HG02970 (cell line): Measurements from ENCODE around the gene SSUH2.
"Not testable (repeated sequence)": the region's sequence is repeated elsewhere in the genome, so short reads cannot be mapped to it uniquely, and the experiment has no call there.

Source experiments
- ATAC-seq: cut with Tn5 transposase; IDR thresholded peaks from one replicate; pipeline ENCODE4 v1.9.1; 2021; ENCODE audit warnings: mild to moderate bottlenecking, moderate library complexity, moderate number of reproducible peaks; ENCODE audit not compliant: unreplicated experiment, low FRiP score

Gene SSUH2, protein sequence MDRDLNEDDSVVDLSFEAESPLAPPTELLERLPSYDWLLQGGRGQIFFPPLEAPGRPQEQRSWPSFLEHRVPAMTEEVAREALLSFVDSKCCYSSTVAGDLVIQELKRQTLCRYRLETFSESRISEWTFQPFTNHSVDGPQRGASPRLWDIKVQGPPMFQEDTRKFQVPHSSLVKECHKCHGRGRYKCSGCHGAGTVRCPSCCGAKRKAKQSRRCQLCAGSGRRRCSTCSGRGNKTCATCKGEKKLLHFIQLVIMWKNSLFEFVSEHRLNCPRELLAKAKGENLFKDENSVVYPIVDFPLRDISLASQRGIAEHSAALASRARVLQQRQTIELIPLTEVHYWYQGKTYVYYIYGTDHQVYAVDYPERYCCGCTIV

DNA sequence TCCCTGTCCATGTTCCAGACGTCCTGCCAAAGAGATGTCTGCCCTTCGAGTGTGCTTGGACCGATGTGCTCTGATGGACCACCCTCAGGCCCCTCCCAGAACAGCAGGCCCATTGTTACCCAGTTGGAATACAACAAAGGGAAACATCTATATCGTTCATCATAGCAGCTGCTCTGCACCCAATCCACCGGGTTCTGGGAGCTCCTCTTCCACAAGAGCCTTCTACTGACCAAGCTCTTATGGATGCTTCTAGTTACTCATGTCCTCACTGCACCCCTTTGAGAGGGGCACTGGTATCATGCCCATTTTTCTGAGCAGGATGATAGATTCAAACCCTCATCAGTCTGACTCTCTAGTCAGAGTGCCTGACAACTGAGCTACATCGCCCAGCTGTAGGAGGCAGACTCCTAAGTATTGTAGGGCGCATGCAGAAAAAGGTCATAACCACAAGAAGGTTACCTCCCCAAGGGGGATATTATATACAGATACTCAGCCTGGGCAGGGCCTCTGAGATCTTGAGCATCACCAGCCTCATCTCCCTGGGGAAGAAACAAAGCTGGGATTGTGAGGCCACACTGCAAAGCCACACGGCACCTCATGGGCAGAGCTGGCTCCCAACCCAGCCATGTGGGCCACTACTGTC lies at the start of gene SSUH2:
SSUH2 (minus strand) TSS at position 51 of the 643 bp plus-strand sequence; CDS start at position 11, 40 bp downstream.
- no peak for ATAC-seq

DNA sequence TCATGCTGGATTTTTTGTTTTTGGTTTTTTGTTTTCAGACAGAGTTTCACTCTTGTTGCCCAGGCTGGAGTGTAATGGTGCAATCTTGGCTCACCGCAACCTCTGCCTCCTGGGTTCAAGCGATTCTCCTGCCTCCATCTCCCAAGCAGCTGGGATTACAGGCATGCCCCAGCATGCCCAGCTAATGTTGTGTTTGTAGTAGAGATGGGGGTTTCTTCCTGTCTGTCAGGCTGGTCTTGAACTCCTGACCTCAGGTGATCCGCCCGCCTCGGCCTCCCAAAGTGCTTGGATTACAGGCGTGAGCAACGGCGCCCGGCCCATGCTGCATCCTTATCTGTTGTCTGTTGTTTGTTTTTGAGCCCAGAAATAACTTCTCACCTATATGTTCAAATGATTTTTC lies 46.7 kb upstream of the SSUH2 start:
- ATAC-seq, result not testable (repeated sequence)

DNA sequence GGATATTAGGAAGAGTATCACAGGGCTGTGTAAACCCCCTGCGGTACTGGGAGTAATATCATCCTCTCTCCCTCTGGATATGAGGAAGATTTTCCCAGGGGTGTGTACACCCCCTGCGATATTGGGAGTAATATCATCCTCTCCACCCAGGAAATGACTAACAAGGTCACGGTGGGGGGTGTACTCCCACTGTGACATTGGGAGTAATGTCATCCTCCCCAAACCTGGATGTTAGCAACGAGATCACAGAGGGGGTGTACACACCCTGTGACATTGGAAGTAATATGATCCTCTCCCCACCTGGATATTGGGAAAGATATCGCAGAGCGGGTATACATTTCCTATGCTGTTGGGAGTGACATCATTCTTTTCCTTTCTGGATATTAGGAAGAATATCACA lies 40.4 kb upstream of the SSUH2 start:
- ATAC-seq, result not testable (repeated sequence)

DNA sequence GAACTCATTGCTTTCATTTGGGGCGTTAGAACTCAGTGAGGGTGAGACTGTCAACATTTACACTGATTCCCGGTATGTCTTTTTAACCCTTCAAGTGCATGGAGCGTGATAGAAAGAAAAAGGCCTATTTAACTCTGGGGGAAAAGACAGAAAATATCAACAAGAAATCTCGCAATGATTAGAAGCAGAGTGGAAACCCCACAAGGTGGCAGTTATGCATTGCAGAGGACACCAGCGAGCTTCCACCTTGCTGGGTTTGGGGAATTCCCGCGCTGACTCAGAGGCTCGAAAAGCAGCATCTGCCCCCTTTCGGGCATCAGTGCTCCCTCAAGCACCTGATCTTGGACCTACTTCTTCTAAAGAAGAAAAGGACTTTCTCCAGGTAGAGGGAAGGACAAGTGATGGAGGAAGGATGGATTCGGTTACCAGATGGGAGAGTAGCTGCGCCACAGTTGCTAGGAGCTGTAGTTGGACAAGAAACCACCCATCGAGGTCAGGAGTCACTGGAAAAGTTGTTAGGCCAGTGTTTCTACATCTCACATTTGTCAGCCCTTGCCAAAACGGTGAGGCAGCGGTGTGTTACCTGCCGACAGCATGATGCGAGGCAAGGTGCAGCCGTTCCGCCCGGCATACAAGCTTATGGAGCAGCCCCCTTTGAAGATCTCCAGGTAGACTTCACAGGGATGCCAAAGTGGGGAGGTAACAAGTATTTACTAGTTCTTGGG lies 38.4 kb upstream of the SSUH2 start:
- not testable (repeated sequence) for ATAC-seq

DNA sequence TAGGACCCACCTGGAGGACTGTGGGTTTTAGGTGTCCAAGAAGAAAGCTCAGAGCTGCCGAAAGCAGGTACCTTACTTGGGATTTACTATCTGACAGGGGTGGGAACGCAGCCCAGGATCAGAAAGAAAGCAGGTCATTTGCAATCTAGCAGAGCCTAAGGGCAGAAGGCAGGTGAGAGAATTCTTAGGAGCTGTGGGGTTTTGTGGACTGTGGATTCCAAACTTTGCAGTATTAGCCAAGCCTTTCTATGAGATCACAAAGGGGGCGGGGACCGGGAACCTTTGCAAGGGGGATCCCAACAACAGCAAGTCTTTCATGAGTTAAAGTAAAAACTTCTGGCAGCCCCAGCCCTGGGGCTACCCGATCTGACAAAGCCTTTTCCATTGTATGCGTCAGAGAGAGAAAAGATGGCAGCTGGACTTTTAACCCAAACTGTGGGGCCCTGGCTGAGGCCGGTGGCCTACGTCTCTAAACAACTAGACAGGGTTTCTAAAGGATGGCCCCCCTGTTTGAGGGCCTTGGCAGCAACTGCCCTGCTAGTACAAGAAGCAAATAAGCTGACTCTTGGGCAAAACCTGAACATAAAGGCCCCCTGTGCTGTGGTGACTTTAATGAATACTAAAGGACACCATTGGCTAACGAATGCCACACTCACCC lies 37.4 kb upstream of the SSUH2 start:
- not testable (repeated sequence) for ATAC-seq

DNA sequence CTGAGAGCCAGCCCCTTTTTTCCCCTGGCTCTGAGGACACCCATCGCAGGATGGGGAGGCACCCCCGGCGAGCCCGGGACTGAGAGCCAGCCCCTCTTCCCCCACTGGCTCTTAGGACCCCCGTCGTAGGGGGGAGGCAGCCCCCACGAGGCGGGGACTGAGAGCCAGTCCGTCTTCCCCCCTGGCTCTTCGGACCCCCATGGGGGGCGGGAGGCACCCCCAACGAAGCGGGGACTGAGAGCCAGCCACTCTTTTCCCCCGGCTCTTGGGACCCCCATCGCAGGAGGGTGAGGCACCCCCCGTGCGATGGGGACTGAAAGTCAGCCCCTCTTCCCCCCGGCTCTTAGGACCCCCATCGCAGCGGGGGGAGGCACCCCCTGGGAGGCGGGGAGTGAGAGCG lies 36.8 kb upstream of the SSUH2 start:
- no peak for ATAC-seq

DNA sequence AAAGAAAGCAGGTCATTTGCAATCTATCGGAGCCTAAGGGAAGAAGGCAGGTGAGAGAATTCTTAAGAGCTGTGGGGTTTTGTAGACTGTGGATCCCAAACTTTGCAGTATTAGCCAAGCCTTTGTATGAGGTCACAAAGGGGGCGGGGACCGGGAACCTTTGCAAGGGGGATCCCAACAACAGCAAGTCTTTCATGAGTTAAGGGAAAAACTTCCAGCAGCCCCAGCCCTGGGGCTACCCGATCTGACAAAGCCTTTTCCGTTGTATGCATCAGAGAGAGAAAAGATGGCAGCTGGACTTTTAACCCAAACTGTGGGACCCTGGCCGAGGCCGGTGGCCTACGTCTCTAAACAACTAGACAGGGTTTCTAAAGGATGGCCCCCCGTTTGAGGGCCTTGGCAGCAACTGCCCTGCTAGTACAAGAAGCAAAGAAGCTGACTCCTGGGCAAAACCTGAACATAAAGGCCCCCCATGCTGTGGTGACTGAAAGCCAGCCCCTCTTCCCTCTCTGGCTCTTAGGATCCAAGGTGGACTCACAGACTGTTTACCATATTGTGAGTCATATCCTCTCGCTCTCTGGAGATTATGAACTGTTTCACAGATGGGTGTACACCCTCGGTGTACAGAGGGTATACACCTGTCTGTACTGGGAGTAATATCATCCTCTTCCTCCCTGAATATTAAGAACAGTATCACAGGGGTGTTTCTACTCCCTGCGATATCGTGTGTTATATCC lies 35.4 kb upstream of the SSUH2 start:
- ATAC-seq, result not testable (repeated sequence)

DNA sequence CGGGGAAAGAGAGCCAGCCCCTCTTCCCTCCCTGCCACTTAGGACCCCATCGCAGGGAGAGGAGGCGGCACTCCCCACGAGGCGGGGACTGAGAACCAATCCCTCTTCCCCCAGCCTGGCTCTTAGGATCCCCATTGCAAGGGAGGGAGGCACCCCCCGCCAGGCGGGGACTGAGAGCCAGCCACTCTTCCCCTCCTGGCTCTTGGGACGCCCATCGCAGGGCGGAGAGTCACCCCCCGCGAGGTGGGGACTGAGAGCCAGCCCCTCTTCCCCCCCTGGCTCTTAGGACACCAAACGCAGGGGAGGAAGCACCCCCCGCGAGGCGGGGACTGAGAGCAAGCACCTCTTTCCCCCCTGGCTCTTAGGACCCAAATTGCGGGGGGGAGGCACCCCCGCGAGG lies 34.2 kb upstream of the SSUH2 start:
- no peak for ATAC-seq

DNA sequence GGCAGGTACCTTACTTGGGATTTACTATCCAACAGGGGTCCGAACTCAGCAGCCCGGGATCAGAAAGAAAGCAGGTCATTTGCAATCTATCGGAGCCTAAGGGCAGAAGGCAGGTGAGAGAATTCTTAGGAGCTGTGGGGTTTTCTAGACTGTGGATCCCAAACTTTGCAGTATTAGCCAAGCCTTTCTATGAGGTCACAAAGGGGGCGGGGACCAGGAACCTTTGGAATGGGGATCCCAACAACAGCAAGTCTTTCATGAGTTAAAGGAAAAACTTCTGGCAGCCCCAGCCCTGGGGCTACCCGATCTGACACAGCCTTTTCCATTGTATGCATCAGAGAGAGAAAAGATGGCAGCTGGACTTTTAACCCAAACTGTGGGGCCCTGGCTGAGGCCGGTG lies 32.7 kb upstream of the SSUH2 start:
- ATAC-seq, result not testable (repeated sequence)

DNA sequence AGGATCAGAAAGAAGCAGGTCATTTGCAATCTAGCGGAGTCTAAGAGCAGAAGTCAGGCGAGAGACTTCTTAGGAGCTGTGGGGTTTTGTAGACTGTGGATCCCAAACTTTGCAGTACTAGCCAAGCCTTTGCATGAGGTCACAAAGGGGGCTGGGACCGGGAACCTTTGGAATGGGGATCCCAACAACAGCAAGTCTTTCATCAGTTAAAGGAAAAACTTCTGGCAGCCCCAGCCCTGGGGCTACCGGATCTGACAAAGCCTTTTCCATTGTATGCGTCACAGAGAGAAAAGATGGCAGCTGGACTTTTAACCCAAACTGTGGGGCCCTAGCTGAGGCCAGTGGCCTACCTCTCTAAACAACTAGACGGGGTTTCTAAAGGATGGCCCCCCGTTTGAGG lies 31.0 kb upstream of the SSUH2 start:
- not testable (repeated sequence) for ATAC-seq

DNA sequence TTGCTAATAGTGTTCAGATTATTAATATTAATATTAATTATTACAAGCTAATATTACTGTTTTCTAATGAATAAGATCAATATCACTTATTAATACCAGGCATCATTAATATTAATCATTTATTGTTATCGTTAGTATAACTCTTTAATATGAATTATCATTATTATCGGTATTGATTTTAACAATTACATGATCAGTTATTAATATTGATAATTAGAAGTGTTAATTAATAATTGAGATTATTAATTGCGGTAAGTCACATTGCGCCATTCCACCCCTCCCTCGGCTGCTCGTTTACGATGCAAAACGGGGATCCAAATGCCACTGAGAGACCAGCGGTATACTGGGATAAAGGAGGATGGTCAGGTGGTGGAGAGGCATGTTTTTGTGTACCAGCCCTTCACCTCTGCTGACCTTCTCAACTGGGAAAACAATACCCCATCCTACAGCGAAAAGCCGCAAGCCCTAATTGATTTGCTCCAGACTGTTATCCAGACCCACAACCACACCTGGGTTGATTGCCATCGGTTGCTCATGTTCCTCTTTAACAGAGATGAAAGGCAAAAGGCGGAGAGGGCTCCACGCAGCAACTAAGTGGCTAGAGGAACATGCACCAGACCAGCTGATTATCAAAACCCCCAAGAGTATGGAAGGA lies 28.6 kb upstream of the SSUH2 start:
- ATAC-seq, result no peak

DNA sequence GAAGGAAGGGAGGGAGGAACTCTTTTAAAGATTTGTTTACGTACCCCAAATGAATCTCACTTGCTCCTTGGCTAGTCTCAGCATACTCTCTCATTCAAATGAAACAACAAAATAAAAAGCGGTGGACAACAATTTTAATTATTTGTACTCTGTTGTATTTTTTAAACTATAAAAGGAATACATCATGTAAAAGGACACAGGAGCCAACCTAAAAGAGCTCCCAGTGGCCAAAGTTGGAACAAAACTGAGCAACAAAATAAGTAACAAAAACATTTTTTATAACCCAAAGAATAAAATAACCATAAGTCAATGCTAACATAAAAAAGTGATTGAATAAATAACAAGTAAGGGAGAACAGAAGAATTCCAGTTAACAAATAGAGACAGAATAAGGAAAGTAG lies 24.4 kb upstream of the SSUH2 start:
- no peak for ATAC-seq

DNA sequence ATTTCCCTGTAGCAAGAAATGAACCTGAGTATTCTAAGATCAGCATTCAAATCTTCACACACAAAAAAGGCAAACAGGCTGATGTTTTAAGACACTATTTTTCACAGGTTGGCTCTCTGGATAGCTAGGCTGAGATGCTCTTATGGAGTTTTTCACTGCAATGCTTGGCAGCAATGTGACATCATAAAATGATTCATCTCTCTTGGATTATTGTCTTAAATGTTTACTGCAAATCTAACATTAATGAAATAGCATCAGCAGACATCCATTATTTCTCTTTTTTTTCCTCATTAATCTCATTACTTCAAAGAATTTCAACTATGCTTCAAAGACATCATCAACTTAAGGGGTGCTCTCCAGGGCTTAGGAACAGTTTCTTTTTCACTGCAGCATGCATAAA lies 23.6 kb upstream of the SSUH2 start:
- ATAC-seq, result no peak

DNA sequence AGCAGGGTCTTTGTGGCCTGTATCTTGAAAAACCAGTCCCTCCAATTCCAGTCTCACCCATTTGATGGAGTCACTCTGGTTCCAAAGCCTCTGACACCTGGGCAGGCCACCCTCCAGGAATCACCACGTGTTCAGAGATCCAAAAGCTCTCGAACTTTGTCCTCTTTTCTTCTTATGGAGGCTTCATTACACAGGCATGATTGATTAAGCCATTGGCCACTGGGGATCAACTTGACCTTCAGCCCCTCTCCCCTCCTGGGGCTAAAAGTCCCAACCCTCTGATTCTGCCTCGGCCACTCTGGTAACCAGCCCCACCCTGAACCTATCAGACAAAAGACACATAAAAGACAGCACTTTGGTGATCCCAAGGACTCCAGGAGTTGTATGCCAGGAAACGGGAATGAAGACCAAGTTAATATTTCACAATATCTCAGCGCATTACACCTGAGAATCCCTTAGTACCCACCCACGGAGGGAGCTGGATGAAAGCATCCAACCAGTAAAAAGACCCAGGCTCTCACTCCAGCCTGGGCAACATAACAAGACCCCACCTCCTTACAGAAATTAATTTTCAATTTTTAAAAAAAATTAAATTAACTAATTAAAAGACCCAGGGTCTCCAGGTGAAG lies 23.0 kb upstream of the SSUH2 start:
- ATAC-seq, result no peak

DNA sequence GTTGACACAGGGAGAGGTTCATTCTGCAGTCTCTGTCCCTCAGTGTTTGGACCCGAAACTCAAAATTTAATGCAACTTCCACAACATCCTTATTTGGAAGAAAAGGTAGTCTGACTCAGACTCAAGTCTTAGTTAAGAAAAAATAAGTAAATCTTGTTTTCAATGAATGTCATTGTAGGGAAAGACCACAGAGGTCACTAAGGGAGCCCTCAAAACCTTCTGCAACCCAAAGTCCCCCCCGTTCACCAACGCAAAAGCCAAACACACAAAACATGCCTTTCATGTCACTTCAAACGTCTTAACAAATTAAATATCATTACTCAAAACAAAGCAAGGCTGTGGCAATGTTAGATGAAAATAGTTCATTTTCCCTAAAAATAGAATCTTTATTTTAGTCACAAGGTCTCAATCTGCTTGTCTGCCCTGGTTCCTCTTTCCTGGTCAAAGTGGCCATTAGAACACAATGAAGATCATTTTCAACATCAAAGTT lies 20.9 kb upstream of the SSUH2 start:
- no peak for ATAC-seq

DNA sequence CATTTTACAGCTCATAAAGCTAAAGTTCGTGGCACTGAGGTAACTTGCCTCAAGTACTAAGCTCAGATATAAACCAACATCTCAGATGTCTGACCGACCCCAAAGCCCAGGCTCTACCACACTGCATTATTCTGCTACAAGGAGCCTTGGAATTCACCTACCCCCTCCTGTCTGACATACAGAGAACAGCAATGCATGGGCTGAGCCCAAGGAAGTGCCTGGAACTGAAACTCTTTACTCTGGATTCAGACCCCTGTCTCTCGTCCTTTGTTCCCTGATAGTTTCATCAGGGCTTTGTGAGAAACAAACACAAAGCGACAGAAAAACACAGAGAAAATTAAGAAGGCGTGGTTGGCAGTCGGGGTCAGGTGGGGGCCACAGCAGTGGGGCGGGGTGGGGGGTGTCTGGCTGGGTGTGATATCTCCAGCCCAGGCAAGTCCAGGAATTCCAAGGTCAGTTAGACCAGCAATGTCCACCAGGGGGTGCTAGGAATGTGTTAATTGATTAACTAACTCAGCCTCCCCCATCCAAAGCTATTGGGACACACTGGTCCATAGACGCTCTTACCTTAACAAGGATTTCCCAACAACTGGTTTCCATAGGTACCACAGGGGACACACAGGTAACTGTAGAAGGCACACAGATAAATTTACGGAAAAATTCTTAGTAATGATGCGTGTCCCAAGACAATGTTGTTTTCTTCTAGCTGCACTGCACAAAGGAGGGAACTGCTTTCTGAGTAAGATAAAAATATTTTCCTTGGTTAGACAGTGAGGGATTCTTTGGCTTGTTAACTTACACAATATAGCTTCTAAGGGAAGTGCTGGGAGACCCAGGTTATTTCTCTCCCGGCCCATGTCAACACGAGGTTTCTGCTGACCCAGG lies 18.8 kb upstream of the SSUH2 start:
- no peak for ATAC-seq

DNA sequence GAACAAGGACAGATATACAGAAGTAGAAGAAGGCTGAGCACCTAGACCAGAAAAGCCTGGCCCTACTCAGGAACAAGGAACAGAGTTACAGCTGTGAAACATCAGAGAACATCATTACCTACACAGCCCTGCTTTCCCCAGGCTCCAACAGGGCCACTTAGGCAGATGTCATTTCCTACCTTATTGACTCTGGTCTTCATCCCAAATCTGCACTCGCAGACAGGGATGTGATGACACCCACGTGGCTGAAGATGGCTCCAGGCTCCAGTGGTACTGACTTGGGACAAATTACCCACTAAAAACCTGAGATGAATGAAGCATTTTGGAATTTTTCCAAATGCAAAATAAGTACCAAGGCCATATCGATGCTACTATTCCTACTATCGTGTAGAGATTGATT lies 18.0 kb upstream of the SSUH2 start:
- ATAC-seq, result no peak
